ENCODE measurements around the gene IQSEC3.

GRCh38 chr12:125566-125965 lies 59.0 kb downstream of the IQSEC3 start:
- TF ChIP-seq POLR2A (IDR thresholded peaks at IDR 0.05; ENCODE audit: low read length) = no peak
- no peak for TF ChIP-seq GATA1 (IDR thresholded peaks at IDR 0.05; ENCODE audit: low read depth, low read length)

Measured in erythroblast (primary cell).